MM.1S (cell line): ENCODE data around the gene LILRB4.

Experiments
- DNase-seq: peaks from one replicate; pipeline ENCODE4 v3.0.0-alpha.2; 2015
- H2AFZ ChIP-seq: fragments of 300-600 bp; sonication (generic); 2 replicates; pipeline ENCODE4 v1.6.0; 2016; ENCODE audit warnings: antibody characterized with exemption, low read length
- H3F3A ChIP-seq: fragments of 300-600 bp; sonication (generic); 2 replicates; pipeline ENCODE4 v1.6.1; 2016; ENCODE audit warnings: mild to moderate bottlenecking, antibody characterized with exemption, low read length, moderate library complexity, mixed read lengths; ENCODE audit not compliant: insufficient read depth
- H3K27ac ChIP-seq: fragments of 300-600 bp; sonication (generic); 2 replicates; pipeline ENCODE4 v1.5.1; 2016; ENCODE audit warnings: mild to moderate bottlenecking, low read length
- H3K27me3 ChIP-seq: fragments of 300-600 bp; sonication (generic); replicated peaks from 2 replicates; pipeline ENCODE4 v1.6.0; 2016; ENCODE audit warnings: low read length; ENCODE audit not compliant: insufficient read depth
- H3K36me3 ChIP-seq: fragments of 300-600 bp; sonication (generic); replicated peaks from 2 replicates; pipeline ENCODE4 v1.6.1; 2016; ENCODE audit warnings: mild to moderate bottlenecking, low read length, mixed read lengths; ENCODE audit not compliant: insufficient read depth
- H3K4me1 ChIP-seq: fragments of 300-600 bp; sonication (generic); 2 replicates; pipeline ENCODE4 v1.6.1; 2016; ENCODE audit warnings: low read length, mixed read lengths
- H3K4me2 ChIP-seq: fragments of 300-600 bp; sonication (generic); 2 replicates; pipeline ENCODE4 v1.6.0; 2016; ENCODE audit warnings: low read depth, low read length
- H3K4me3 ChIP-seq: fragments of 300-600 bp; sonication (generic); 2 replicates; pipeline ENCODE4 v1.5.1; 2016; ENCODE audit warnings: low read length, mixed read lengths
- H3K79me2 ChIP-seq: fragments of 300-600 bp; sonication (generic); 2 replicates; pipeline ENCODE4 v1.6.1; 2016; ENCODE audit warnings: mixed run types, low read length, mixed read lengths
- H3K9ac ChIP-seq: fragments of 300-600 bp; sonication (generic); 2 replicates; pipeline ENCODE4 v1.6.1; 2016; ENCODE audit warnings: low read length, mixed read lengths
- H3K9me2 ChIP-seq: fragments of 300-600 bp; sonication (generic); replicated peaks from 2 replicates; pipeline ENCODE4 v1.6.1; 2016; ENCODE audit warnings: mild to moderate bottlenecking, low read length, mixed read lengths; ENCODE audit not compliant: insufficient read depth
- H3K9me3 ChIP-seq: fragments of 300-600 bp; sonication (generic); replicated peaks from 2 replicates; pipeline ENCODE4 v1.6.1; 2016; ENCODE audit warnings: mild to moderate bottlenecking, low read length, mixed read lengths; ENCODE audit not compliant: insufficient read depth
- H4K20me1 ChIP-seq: fragments of 300-600 bp; sonication (generic); 2 replicates; pipeline ENCODE4 v1.6.1; 2016; ENCODE audit warnings: mild to moderate bottlenecking, low read length, moderate library complexity, mixed read lengths; ENCODE audit not compliant: insufficient read depth
- EZH2 ChIP-seq: fragments of 300-600 bp; sonication (generic); optimal IDR thresholded peaks from 2 replicates; pipeline ENCODE3; 2017; ENCODE audit warnings: low read depth, mild to moderate bottlenecking, antibody characterized with exemption, low read length, mixed read lengths
- EZH2phosphoT487 ChIP-seq: fragments of 300-600 bp; sonication (generic); IDR thresholded peaks from 2 replicates; pipeline ENCODE4 v1.6.1; 2018; ENCODE audit warnings: antibody characterized with exemption, low read length
- TF ChIP-seq, protein P1 (sequence below): fragments of 300-600 bp; sonication (generic); IDR thresholded peaks from 2 replicates; pipeline ENCODE4 v1.5.1; 2016; ENCODE audit warnings: antibody characterized with exemption, low read length, mixed read lengths

Gene LILRB4

DNA sequence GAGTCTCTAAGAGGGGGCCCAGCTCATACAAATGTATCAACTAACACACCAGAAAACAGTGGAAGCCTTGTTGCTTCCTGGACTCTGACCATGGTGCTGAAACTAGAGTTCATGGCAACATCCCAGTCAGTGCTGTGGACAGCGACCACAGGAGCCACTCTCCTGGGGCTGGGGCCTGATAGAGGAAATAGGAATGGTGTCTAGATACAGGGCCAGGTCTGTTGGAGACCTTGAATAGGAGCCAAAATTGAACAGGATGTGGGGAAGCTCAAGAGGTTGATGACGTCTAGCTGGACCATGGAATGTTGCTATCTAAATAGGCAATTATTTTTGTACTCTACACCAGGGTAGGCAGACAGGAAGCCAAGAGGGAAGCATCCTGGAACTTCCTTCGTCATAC is 21.7 kb downstream of the LILRB4 start:
- Histone ChIP-seq H3K4me1 (peaks cover 13% of the 10 kb centered on the region), H2AFZ (no peak overlapping the region), H3K36me3 (no peaks in the 10 kb centered on the region), H3K4me2 (no peak overlapping the region), H3K9ac (no peak overlapping the region), H3K9me3 (no peaks in the 10 kb centered on the region), H3K27ac (no peak overlapping the region), H3K79me2 (no peaks in the 10 kb centered on the region), H3K4me3 (no peak overlapping the region), H3K27me3 (peaks cover 44% of the 10 kb centered on the region), H3K9me2 (no peaks in the 10 kb centered on the region), H3F3A (no peaks in the 10 kb centered on the region), H4K20me1 (no peaks in the 10 kb centered on the region)
- DNase-seq = peak; percentile 76
- TF ChIP-seq, protein P1, sequence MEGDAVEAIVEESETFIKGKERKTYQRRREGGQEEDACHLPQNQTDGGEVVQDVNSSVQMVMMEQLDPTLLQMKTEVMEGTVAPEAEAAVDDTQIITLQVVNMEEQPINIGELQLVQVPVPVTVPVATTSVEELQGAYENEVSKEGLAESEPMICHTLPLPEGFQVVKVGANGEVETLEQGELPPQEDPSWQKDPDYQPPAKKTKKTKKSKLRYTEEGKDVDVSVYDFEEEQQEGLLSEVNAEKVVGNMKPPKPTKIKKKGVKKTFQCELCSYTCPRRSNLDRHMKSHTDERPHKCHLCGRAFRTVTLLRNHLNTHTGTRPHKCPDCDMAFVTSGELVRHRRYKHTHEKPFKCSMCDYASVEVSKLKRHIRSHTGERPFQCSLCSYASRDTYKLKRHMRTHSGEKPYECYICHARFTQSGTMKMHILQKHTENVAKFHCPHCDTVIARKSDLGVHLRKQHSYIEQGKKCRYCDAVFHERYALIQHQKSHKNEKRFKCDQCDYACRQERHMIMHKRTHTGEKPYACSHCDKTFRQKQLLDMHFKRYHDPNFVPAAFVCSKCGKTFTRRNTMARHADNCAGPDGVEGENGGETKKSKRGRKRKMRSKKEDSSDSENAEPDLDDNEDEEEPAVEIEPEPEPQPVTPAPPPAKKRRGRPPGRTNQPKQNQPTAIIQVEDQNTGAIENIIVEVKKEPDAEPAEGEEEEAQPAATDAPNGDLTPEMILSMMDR = no peak
- TF ChIP-seq EZH2phosphoT487 (no peak), EZH2 (no peak)

DNA sequence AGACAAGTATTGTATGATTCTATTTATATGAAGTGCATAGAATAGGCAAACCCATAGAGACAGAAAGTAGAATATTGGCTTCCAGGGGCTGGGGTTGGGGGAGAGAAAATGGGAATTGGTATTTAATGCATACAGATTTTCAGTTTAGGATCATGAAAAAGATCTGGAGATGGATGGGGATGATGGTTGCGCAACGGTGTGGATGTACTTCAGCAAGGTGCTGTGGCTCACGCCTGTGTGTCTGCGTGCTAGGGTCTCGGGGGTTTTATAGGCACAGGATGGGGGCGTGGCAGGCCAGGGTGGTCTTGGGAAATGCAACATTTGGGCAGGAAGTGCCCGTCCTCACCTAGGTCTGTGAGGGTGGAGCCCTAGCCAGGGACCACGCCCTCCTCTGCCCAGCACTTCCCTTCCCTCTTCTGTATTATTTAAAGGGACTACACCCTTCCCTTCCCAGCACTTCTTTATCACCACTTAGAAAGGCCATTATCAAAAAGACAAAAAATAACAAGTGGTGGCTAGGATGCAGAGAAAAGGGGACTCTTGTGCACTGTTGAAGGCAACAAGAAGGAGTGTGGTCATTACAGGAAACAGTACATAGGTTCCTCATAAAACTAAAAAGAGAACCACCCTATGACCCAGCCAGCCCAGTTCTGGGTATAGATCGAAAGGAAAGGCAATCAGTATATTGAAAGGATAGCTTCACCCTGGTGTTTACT is 29.0 kb downstream of the LILRB4 start:
- H3K4me3 ChIP-seq = no peak overlapping the region
- no peaks in the 10 kb centered on the region for H3F3A ChIP-seq
- DNase-seq = no peak
- no peak overlapping the region for H3K4me2 ChIP-seq
- H3K4me1 ChIP-seq = no peaks in the 10 kb centered on the region
- H3K79me2 ChIP-seq = no peaks in the 10 kb centered on the region
- no peaks in the 10 kb centered on the region for H3K36me3 ChIP-seq
- no peaks in the 10 kb centered on the region for H4K20me1 ChIP-seq
- no peak overlapping the region for H2AFZ ChIP-seq
- TF ChIP-seq EZH2phosphoT487 (no peak), EZH2 (no peak)
- TF ChIP-seq, protein P1 = no peak
- no peaks in the 10 kb centered on the region for H3K9me2 ChIP-seq
- no peak overlapping the region for H3K27ac ChIP-seq
- no peaks in the 10 kb centered on the region for H3K9me3 ChIP-seq
- peaks cover 69% of the 10 kb centered on the region for H3K27me3 ChIP-seq
- H3K9ac ChIP-seq = no peak overlapping the region

DNA sequence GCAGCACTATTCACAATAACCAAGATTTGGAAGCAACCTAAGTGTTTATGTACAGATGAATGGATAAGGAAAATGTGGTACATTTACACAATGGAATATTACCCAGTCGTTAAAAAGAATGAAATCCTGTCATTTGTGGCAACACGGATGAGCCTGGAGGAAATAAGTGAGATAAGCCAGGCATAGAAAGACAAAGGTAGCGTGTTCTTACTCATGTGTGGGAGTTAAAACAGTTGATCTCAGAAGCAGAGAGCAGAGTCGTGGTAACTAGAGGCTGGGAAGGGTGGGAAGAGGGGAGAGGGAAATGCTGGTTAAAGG is 29.5 kb downstream of the LILRB4 start:
- H3K9ac ChIP-seq = no peak overlapping the region
- H3K27ac ChIP-seq = no peak overlapping the region

More for the DNA sequence above, 29.5 kb downstream of the LILRB4 start:
- no peaks in the 10 kb centered on the region for H3K9me2 ChIP-seq
- no peak overlapping the region for H2AFZ ChIP-seq
- TF ChIP-seq, protein P1 = no peak
- TF ChIP-seq EZH2 (no peak), EZH2phosphoT487 (no peak)
- no peaks in the 10 kb centered on the region for H3K9me3 ChIP-seq
- H3F3A ChIP-seq = no peaks in the 10 kb centered on the region
- no peak overlapping the region for H3K4me3 ChIP-seq
- H3K79me2 ChIP-seq = no peaks in the 10 kb centered on the region
- no peaks in the 10 kb centered on the region for H3K36me3 ChIP-seq
- H3K4me2 ChIP-seq = no peak overlapping the region
- H3K4me1 ChIP-seq = no peaks in the 10 kb centered on the region
- H4K20me1 ChIP-seq = no peaks in the 10 kb centered on the region
- DNase-seq = no peak
- H3K27me3 ChIP-seq = peaks cover 65% of the 10 kb centered on the region
